IPS-20b (cell line): Measurements from ENCODE around the gene HMBS.
A peak's percentile ranks its signal among the peaks of the same experiment; 100 is the strongest.
"Not testable (repeated sequence)": the region's sequence is repeated elsewhere in the genome, so short reads cannot be mapped to it uniquely, and the experiment has no call there.

ENCODE experiments used
- H3K27ac ChIP-seq: one replicate; pipeline ENCODE4 v1.5.1; 2013; ENCODE audit warnings: low read length
- H3K27me3 ChIP-seq: 2 replicates; pipeline ENCODE4 v1.6.1; 2013; ENCODE audit warnings: mild to moderate bottlenecking, low read length, inconsistent platforms; ENCODE audit not compliant: insufficient read depth
- H3K36me3 ChIP-seq: 2 replicates; pipeline ENCODE4 v1.6.1; 2013; ENCODE audit warnings: low read depth, mild to moderate bottlenecking, inconsistent platforms, low read length, moderate library complexity; ENCODE audit not compliant: insufficient read depth
- H3K4me1 ChIP-seq: 2 replicates; pipeline ENCODE4 v1.6.1; 2013; ENCODE audit warnings: mild to moderate bottlenecking, control low read depth, inconsistent platforms, low read length, moderate library complexity; ENCODE audit not compliant: insufficient read depth
- H3K4me3 ChIP-seq: 2 replicates; pipeline ENCODE4 v1.5.1; 2013; ENCODE audit warnings: mild to moderate bottlenecking, low read length, inconsistent platforms
- H3K9ac ChIP-seq: 2 replicates; pipeline ENCODE4 v1.6.1; 2013; ENCODE audit warnings: low read depth, mild to moderate bottlenecking, inconsistent platforms, low read length, moderate library complexity
- H3K9me3 ChIP-seq: 2 replicates; pipeline ENCODE4 v1.6.1; 2013; ENCODE audit warnings: mild to moderate bottlenecking, low read depth, low read length, inconsistent platforms; ENCODE audit not compliant: insufficient read depth

HMBS gene

DNA sequence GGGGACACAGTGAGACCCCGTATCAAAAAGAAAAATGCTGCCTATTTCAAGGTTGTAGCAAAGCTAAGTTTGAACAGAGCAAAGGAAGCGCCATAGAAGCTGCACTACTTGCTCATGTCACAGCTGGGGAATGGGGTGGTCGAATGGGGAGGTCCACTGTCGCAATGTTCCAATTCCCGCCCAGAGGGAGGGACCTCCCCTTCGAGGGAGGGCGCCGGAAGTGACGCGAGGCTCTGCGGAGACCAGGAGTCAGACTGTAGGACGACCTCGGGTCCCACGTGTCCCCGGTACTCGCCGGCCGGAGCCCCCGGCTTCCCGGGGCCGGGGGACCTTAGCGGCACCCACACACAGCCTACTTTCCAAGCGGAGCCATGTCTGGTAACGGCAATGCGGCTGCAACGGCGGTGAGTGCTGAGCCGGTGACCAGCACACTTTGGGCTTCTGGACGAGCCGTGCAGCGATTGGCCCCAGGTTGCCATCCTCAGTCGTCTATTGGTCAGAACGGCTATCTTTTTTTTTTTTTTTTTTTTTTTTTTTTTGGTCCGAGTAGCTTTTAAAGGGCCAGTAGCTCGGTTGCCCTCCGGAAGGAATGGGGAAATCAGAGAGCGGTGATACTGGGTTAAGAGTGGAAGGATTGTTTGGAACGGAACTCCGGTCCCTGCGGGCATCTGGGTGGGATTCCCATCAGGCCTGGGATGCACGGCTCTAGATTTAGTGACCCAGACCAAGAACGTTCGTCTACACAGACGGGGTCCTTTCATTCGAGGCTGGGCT, at the start of gene HMBS:
HMBS (plus strand) TSS at position 219 of the 774 bp plus-strand sequence; CDS start at position 372, 153 bp downstream.
- H3K27ac ChIP-seq, result peak within 1 kb of the TSS; percentile 99
- no peaks in the 10 kb centered on the region for H3K9me3 ChIP-seq
- no peaks in the 10 kb centered on the region for H3K27me3 ChIP-seq
- peak within 1 kb of the TSS; percentile 92 for H3K4me3 ChIP-seq
- H3K36me3 ChIP-seq, result peaks cover 43% of the 10 kb centered on the region
- H3K4me1 ChIP-seq, result peaks cover 5% of the 10 kb centered on the region; the same call in 1 of the 2 replicates
- peak within 1 kb of the TSS; percentile 95 for H3K9ac ChIP-seq

DNA sequence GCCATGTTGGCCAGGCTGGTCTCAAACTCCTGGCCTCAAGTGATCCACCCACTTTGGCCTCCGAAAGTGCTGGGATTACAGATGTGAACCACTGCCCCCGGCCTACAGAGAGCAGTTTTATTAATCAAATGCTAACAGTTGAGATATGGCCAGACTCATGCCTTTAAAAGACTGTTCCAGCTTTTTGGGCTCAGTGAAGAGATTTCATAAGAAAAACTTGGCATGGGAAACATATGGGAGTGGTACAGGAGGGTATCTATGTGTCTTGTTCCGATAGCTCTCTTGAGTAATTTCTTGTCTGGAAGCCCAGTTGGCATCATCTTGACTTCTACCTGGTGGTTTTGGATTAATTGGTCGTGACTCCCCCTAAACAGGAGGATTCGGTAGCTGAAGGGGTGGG, 45.8 kb upstream of the HMBS start:
- no peaks in the 10 kb centered on the region; the same call in 1 of the 2 replicates for H3K4me1 ChIP-seq
- no peak overlapping the region for H3K27ac ChIP-seq
- no peaks in the 10 kb centered on the region for H3K27me3 ChIP-seq
- no peak overlapping the region for H3K9ac ChIP-seq
- H3K4me3 ChIP-seq, result no peak overlapping the region
- H3K36me3 ChIP-seq, result no peaks in the 10 kb centered on the region
- H3K9me3 ChIP-seq, result no peaks in the 10 kb centered on the region

DNA sequence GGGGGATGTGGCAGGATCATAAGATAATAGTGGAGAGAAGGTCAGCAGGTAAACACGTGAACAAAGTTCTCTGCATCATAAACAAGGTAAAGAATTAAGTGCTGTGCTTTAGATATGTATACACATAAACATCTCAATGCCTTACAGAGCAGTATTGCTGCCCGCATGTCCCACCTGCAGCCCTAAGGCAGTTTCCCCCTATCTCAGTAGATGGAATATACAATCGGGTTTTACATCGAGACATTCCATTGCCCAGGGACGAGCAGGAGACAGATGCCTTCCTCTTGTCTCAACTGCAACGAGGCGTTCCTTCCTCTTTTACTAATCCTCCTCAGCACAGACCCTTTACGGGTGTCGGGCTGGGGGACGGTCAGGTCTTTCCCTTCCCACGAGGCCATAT, 45.2 kb upstream of the HMBS start:
- not testable (repeated sequence) for H3K9ac ChIP-seq, H3K27ac ChIP-seq, H3K4me1 ChIP-seq, H3K27me3 ChIP-seq, H3K9me3 ChIP-seq, H3K4me3 ChIP-seq, H3K36me3 ChIP-seq

DNA sequence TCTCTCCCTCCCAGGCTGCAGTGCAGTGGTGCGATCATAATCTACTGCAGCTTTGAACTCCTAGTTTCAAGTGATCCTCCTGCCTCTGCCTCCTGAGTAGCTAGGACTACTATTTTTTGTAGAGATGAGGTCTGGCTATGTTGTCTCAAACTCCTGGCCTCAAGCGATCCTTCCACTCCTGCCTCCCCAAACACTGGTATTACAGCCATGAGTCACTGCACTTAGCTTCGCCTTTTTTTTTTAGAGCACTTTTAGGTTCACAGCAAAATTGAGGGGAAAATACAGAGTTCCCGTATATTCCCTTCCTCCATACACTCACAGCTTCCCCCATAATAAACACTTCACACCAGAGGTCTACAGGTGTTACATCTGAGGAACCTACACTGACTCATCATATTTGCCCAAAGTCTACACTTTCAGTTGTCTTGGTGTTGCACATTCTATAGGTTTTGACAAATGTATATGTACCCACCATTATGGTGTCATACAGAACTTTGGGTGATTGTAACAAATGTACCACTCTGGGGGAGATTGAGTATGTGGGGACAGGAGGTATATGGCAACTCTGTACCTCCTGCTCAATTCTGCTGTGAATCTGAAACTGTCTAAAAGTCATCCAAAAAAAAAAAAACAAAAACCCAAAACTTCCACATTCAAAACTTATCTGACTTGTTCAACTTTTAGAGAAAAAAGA, 42.7 kb upstream of the HMBS start:
- H3K9me3 ChIP-seq, result no peaks in the 10 kb centered on the region
- H3K36me3 ChIP-seq, result peaks cover 27% of the 10 kb centered on the region
- no peaks in the 10 kb centered on the region for H3K27me3 ChIP-seq
- H3K27ac ChIP-seq, result no peak overlapping the region
- H3K4me3 ChIP-seq, result no peak overlapping the region
- H3K4me1 ChIP-seq, result no peaks in the 10 kb centered on the region; the same call in 1 of the 2 replicates
- H3K9ac ChIP-seq, result no peak overlapping the region

DNA sequence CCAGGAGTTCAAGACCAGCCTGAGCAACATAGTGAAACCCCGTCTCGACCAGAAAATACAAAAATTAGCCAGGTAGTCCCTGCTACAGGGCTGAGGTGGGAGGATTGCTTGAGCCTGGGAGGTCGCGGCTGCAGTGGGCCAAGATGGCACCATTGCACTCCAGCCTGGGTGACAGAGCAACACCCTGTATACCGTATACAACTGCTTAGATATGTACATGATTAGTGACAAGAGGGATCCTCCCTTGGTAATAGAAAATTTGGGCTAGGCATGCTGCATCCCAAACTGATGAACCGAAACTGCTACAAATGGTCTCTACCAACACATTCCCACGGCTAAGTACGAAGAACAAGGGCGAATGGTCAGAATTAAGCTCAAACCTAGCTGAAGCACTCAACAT, 41.8 kb upstream of the HMBS start:
- Histone ChIP-seq H3K4me3 (no peak overlapping the region), H3K27me3 (no peaks in the 10 kb centered on the region), H3K4me1 (no peaks in the 10 kb centered on the region; the same call in 1 of the 2 replicates), H3K9ac (no peak overlapping the region), H3K27ac (no peak overlapping the region), H3K36me3 (peaks cover 36% of the 10 kb centered on the region), H3K9me3 (no peaks in the 10 kb centered on the region)

DNA sequence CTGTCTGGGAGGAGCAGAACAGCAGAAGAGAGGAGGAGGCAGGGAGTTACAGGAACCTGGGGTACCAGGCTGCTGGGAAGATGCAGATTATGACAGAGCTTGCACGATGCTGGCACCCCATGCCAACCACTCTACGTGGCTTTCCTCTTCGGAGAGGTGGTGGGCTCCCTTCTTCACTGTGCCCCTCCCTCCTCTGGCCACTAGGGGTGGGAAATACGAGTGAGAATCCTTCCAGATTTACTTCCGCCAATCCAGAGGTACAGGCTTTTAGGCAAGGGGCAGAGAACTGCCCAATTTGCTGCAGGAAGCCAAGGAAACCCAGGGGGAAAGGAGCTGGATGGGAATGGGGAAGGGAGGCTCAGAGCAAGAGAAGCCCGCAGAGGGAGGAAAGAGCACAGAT, 40.0 kb upstream of the HMBS start:
- H3K4me3 ChIP-seq, result no peak overlapping the region
- H3K9me3 ChIP-seq, result no peaks in the 10 kb centered on the region
- no peak overlapping the region for H3K27ac ChIP-seq
- no peak overlapping the region for H3K9ac ChIP-seq
- H3K27me3 ChIP-seq, result no peaks in the 10 kb centered on the region
- H3K4me1 ChIP-seq, result no peaks in the 10 kb centered on the region
- H3K36me3 ChIP-seq, result peaks cover 54% of the 10 kb centered on the region

DNA sequence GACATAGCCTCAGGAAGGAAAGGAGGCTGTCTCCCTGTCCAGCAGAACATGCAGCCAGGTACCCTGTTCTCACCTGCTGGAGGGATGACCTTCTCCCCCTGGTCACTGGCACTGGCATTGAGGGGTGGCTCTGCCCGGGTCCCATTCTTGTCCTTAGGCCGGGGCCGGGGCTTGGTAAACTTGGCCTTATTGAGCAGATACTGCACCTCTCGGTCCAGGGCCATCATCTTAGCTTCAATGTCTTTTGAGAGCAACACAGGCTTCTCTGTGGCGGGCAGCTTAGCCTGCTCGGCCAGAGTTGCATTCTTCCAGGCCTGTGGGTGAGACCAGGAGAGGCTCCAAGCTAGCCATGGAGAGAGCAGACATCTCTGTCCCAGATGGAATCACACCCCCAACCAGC, 38.2 kb upstream of the HMBS start:
- Histone ChIP-seq H3K9ac (no peak overlapping the region), H3K27me3 (no peaks in the 10 kb centered on the region), H3K4me1 (no peaks in the 10 kb centered on the region), H3K27ac (no peak overlapping the region), H3K9me3 (no peaks in the 10 kb centered on the region), H3K4me3 (no peak overlapping the region), H3K36me3 (peaks cover 72% of the 10 kb centered on the region)

DNA sequence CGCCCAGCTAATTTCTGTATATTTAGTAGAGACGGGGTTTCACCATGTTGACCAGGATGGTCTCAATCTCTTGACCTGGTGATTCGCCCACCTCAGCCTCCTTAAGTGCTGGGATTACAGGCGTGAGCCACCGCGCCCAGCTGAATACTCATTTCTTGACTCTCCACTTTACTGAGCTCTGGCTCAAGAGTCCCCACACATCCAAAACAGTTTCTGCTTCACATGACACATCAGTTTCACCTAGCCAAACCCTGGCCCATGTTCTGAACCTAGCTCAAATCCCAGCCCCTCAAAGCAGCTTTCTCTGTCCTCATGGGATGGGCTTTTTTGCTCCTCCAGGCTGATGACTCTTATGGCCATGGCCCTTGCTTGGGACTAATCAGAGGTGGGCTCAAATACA, 37.5 kb upstream of the HMBS start:
- Histone ChIP-seq H3K36me3 (peaks cover 79% of the 10 kb centered on the region), H3K4me1 (no peaks in the 10 kb centered on the region), H3K27me3 (no peaks in the 10 kb centered on the region), H3K27ac (no peak overlapping the region), H3K9ac (no peak overlapping the region), H3K9me3 (no peaks in the 10 kb centered on the region), H3K4me3 (no peak overlapping the region)

DNA sequence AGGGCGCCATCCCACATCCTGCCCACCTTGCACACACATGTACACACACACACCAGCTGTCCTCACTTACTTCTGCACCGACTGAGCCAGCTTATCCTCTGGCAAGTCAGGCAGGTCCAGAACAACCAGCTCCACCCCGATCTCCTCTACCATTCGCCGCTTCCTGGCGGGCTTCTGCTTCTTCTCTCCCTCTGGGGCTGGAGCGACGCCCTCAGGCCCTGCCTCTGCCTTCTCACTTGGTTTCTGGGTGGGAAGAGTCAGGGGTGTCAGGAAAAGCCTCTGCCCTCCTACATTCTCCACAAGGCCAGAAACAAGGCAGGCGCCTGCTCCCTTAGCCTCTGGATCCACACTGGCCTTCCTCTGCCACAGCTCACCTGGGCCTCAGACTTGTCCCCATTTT, 36.0 kb upstream of the HMBS start:
- Histone ChIP-seq H3K4me3 (no peak overlapping the region), H3K9me3 (no peaks in the 10 kb centered on the region), H3K27ac (no peak overlapping the region), H3K36me3 (peaks cover 93% of the 10 kb centered on the region), H3K4me1 (no peaks in the 10 kb centered on the region), H3K27me3 (no peaks in the 10 kb centered on the region), H3K9ac (no peak overlapping the region)

DNA sequence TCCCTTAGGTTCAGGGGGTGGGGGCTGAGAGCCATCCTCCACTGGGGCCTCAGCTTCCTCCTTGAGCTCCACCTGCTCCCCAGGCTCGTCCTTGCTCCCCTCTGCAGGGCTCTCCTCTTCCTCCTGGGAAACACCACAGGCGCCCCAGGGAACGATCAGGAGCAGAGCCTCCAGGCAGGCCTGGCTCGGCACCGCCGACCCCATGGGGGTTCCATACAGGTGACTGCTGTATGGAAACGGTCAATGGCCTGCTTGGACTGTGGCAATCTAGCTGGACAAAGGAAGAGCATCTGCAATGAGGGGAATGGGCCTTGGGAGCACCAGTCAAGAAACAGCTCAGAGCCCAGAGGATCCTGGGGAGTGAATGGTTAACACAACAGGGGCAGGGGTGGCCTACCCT, 35.6 kb upstream of the HMBS start:
- no peaks in the 10 kb centered on the region for H3K27me3 ChIP-seq
- H3K4me3 ChIP-seq, result no peak overlapping the region
- H3K36me3 ChIP-seq, result peaks cover 98% of the 10 kb centered on the region
- no peaks in the 10 kb centered on the region for H3K9me3 ChIP-seq
- H3K27ac ChIP-seq, result no peak overlapping the region
- no peaks in the 10 kb centered on the region for H3K4me1 ChIP-seq
- no peak overlapping the region for H3K9ac ChIP-seq

DNA sequence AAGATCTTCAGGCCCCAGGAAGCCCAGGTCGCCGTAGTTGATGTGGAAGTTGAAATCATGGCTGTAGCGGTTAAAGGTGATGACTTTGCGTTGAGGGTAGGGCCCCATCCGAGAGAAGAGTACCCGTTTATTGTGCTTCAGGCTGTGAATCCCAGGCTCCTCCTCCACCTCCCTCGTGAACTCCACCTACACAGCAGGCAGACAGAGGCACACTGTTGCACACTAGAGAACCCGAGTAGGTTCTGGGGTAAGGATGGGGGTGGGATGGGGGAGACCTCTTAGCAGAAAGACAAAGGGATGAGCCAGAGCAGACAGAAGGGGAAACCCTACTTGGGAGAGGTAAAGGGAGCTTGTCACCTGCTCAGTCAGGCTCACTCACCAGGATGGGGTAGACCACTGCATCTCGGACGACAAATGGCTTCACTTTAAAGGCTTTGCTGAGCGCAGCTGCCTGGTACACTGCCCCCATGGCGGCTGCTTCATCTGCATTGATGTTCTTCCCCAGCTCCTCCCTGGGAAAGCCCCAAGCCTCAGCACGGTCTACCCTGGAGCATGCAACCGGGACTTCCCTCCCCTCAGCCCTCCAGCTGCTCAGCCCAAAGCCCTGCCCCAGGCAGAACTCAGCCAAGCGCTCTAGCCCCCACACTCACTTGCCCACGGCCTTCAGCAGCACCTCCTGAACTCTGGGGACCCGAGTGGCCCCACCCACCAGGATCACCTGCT, 33.1 kb upstream of the HMBS start:
- H3K4me3 ChIP-seq, result no peak overlapping the region
- H3K4me1 ChIP-seq, result peaks cover 4% of the 10 kb centered on the region; the same call in 1 of the 2 replicates
- H3K27ac ChIP-seq, result no peak overlapping the region
- no peaks in the 10 kb centered on the region for H3K27me3 ChIP-seq
- H3K9me3 ChIP-seq, result no peaks in the 10 kb centered on the region
- H3K36me3 ChIP-seq, result peaks cover 93% of the 10 kb centered on the region
- H3K9ac ChIP-seq, result no peak overlapping the region
